Endothelial cell of umbilical vein (primary cell): ENCODE results near the gene C19orf85. TPM values are rescaled to one million over a fixed set of nuclear protein-coding genes. Genes with fewer than 3 reads are reported as not detected.

ENCODE experiments used
- Bru-seq: library from RNA; stranded (reverse); fragments of 400-500 nt; gene quantifications from one replicate; lab custom pipeline; 2021; lab: Mats Ljungman, UMichigan
- BruChase-seq, 2 experiments: library from RNA; stranded (reverse); fragments of 400-500 nt; gene quantifications; one replicate each; lab custom pipeline; 2021; lab: Mats Ljungman, UMichigan
- BruUV-seq: library from RNA; stranded (reverse); fragments of 400-500 nt; replicated peaks from 2 replicates; lab custom pipeline; 2021; lab: Mats Ljungman, UMichigan
- CTCF ChIA-PET: fragments of 300-600, 350-600 bp; sonication (Branson Sonifier 250); formaldehyde crosslinking; loops from one replicate; lab custom pipeline; 2021; ENCODE audit warnings: antibody characterized with exemption, inconsistent platforms; lab: Charles Lee
- POLR2A ChIA-PET: fragments of 300-600, 350-600 bp; sonication (Branson Sonifier 250); formaldehyde crosslinking; loops from one replicate; lab custom pipeline; 2021; ENCODE audit warnings: antibody characterized with exemption, inconsistent platforms; lab: Charles Lee
- DNase-seq: peaks from one replicate; pipeline ENCODE4 v3.0.0-alpha.2; 2011; ENCODE audit warnings: low read depth, low spot score
- FAIRE-seq: peaks from 2 replicates; lab custom pipeline; 2011; peaks lifted over from hg19 to GRCh38; lab: Jason Lieb, UNC
- H2AFZ ChIP-seq: 2 replicates; pipeline ENCODE4 v1.6.0; 2012; ENCODE audit warnings: low read depth, low read length, control low read depth, inconsistent platforms
- H3K27ac ChIP-seq: 2 replicates; pipeline ENCODE4 v1.5.1; 2011; ENCODE audit warnings: low read depth, mild to moderate bottlenecking, control low read depth, low read length, moderate library complexity; ENCODE audit not compliant: insufficient read depth
- H3K27me3 ChIP-seq, 2 experiments: 2 replicates each; pipeline versions ENCODE4 v1.6.0 to v1.6.1; 2011; ENCODE audit warnings: low read length in 2 of 2, mixed read lengths in 1 of 2; ENCODE audit not compliant: control insufficient read depth in 2 of 2, insufficient read depth in 2 of 2
- H3K36me3 ChIP-seq, 2 experiments: 2 replicates in 1 of 2; 3 replicates in 1 of 2; pipeline ENCODE4 v1.5.1; 2011; ENCODE audit warnings: low read length in 2 of 2, mild to moderate bottlenecking in 1 of 2, moderate library complexity in 1 of 2; ENCODE audit not compliant: control insufficient read depth in 2 of 2, insufficient read depth in 2 of 2; ENCODE audit errors: extremely low read depth in 1 of 2
- H3K4me1 ChIP-seq: 3 replicates; pipeline ENCODE4 v1.5.1; 2011; ENCODE audit warnings: mild to moderate bottlenecking, low read length; ENCODE audit not compliant: control insufficient read depth, insufficient read depth; ENCODE audit errors: extremely low read depth
- H3K4me2 ChIP-seq: 2 replicates; pipeline ENCODE4 v1.6.1; 2011; ENCODE audit warnings: low read length, control low read depth, mixed read lengths; ENCODE audit not compliant: insufficient read depth
- H3K4me3 ChIP-seq, 3 experiments: fragments of 200-600 bp in 1 of 3; sonication (generic), shearing (Covaris generic) in 1 of 3; replicated peaks in 1 of 3; 2 replicates each; pipeline ENCODE4 v1.5.1; 2011 to 2016; ENCODE audit warnings: control low read depth in 3 of 3, low read length in 3 of 3, mild to moderate bottlenecking in 2 of 3, inconsistent platforms in 1 of 3, low read depth in 1 of 3, moderate library complexity in 1 of 3; ENCODE audit not compliant: insufficient read depth in 1 of 3
- H3K79me2 ChIP-seq: 2 replicates; pipeline ENCODE4 v1.6.0; 2012; ENCODE audit warnings: low read length, inconsistent platforms; ENCODE audit not compliant: control insufficient read depth, insufficient read depth
- H3K9ac ChIP-seq: replicated peaks from 2 replicates; pipeline ENCODE3; 2011; ENCODE audit warnings: low read length, control low read depth; ENCODE audit not compliant: insufficient read depth; ENCODE audit errors: extremely low read depth
- H3K9me1 ChIP-seq: replicated peaks from 3 replicates; pipeline ENCODE4 v1.6.0; 2011; ENCODE audit warnings: mild to moderate bottlenecking, low read length; ENCODE audit not compliant: control insufficient read depth, insufficient read depth; ENCODE audit errors: extremely low read depth
- H3K9me3 ChIP-seq: replicated peaks from 2 replicates; pipeline ENCODE4 v1.5.1; 2012; ENCODE audit warnings: low read length, inconsistent platforms; ENCODE audit not compliant: control insufficient read depth, insufficient read depth
- H4K20me1 ChIP-seq: replicated peaks from 2 replicates; pipeline ENCODE3; 2011; ENCODE audit warnings: mild to moderate bottlenecking, low read length; ENCODE audit not compliant: control insufficient read depth, insufficient read depth; ENCODE audit errors: extremely low read depth
- CTCF ChIP-seq, 2 donors: IDR thresholded peaks; 1 replicate in 1 of 2; 2 replicates in 1 of 2; pipeline ENCODE4 v1.5.1; 2011; ENCODE audit warnings: low read length in 2 of 2, mild to moderate bottlenecking in 2 of 2, moderate library complexity in 2 of 2, control low read depth in 1 of 2, inconsistent platforms in 1 of 2, low read depth in 1 of 2; ENCODE audit not compliant: insufficient read depth in 1 of 2; ENCODE audit errors: extremely low read depth in 1 of 2
- EZH2 ChIP-seq: IDR thresholded peaks from 2 replicates; pipeline ENCODE4 v1.6.1; 2012; ENCODE audit warnings: borderline replicate concordance, low read depth, mild to moderate bottlenecking, moderate library complexity, low read length, inconsistent platforms; ENCODE audit not compliant: severe bottlenecking
- GATA2 ChIP-seq: IDR thresholded peaks from 2 replicates; pipeline ENCODE4 v1.7.0; 2011; ENCODE audit warnings: low read depth, mild to moderate bottlenecking, moderate library complexity, mixed read lengths, low read length; ENCODE audit not compliant: insufficient read length, insufficient read depth
- JUN ChIP-seq: IDR thresholded peaks from 2 replicates; pipeline ENCODE4 v1.6.1; 2011; ENCODE audit warnings: borderline replicate concordance, low read depth; ENCODE audit not compliant: insufficient read length, insufficient read depth
- MYC ChIP-seq: IDR thresholded peaks from one replicate; pipeline ENCODE4 v1.6.1; 2011; ENCODE audit warnings: mild to moderate bottlenecking, low read depth, low read length
- POLR2A ChIP-seq: IDR thresholded peaks from 2 replicates; pipeline ENCODE4 v1.6.1; 2012; ENCODE audit warnings: low read depth, mild to moderate bottlenecking, control low read depth, low read length
- POLR2AphosphoS5 ChIP-seq: IDR thresholded peaks from 2 replicates; pipeline ENCODE4 v1.6.1; 2012; ENCODE audit warnings: low read depth, mild to moderate bottlenecking, control low read depth, low read length, moderate library complexity; ENCODE audit not compliant: insufficient read depth
- dilution Hi-C: fragments of 300-500 bp; cut with MboI; formaldehyde crosslinking; loops from one replicate; pipeline ENCODE4 v1.15.0; 2019; ENCODE audit warnings: low sequenced_read_pairs; ENCODE audit not compliant: extremely low pct_ligation_motif_present
- intact Hi-C: fragments of 100-400 bp; cut with micrococcal nuclease; formaldehyde crosslinking; loops from one replicate; pipeline ENCODE4 v1.10.0; 2022
- long read RNA-seq: library from polyadenylated mRNA; stranded (forward); transcript quantifications from one replicate; pipeline ENCODE4 v2.0.0, GENCODE V29; 2021
- polyA minus RNA-seq, 3 experiments: library from RNA; depleted of rRNA, polyadenylated mRNA; stranded (reverse); fragments of >200 nt; gene quantifications; 1 replicate in 1 of 3; 2 replicates in 2 of 3; pipeline ENCODE4 v1.2.3, GENCODE V29; 2011
- polyA plus RNA-seq, 4 experiments: library from polyadenylated mRNA; depleted of rRNA in 3 of 4; stranded (reverse) in 3 of 4; unstranded in 1 of 4; fragments of >200 nt; gene quantifications; 2 replicates each; pipeline versions ENCODE4 v1.2.1 to v1.2.3, GENCODE V29; 2011 to 2012; ENCODE audit warnings: missing spikeins in 1 of 4
- total RNA-seq: library from RNA; stranded (reverse); gene quantifications from 2 replicates; pipeline ENCODE4 v1.2.3, GENCODE V29; 2021

Gene C19orf85
- not detected in 2 replicates for total RNA-seq
- polyA plus RNA-seq: not detected in 2 replicates
- polyA plus RNA-seq (2011; cell fraction: cytosol; rRNA removed): not detected in 2 replicates
- not detected in 2 replicates for polyA plus RNA-seq (2011; cell fraction: nucleus; rRNA removed)
- polyA plus RNA-seq (2012): not detected in 2 replicates
- not detected in 2 replicates for polyA minus RNA-seq
- polyA minus RNA-seq (2011; cell fraction: cytosol; rRNA and poly(A)+ RNA removed): not detected
- polyA minus RNA-seq (2011; cell fraction: nucleus; rRNA and poly(A)+ RNA removed): not detected in 2 replicates
- Bru-seq, nascent RNA: not detected
- BruChase-seq, experiment 1, labeled RNA remaining after a 6-hour chase: percentile 18 among the genes with signal in this experiment
- not detected for BruChase-seq, experiment 2, labeled RNA remaining after a 2-hour chase
- long read RNA-seq: 0 reads

DNA sequence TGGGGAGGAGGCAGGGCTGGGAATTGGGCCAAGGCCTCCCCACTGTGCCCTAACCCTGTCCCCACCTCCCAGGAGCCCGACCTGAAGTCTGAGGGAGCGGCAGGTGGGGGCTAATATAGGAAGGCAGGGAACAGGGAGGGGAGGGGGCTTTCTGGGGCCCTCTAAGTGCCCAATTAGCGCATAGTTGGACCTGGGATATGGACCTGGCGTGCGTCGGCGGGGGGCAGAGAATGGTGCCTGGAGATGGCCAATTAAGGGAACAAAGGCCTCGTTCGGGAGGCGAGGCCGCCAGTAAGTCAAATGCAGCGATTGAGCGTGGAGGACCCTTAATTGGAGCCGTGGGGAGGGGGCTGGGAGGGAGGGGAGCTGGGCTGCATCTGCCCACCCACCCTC is at the start of gene C19orf85:
TSS of gene C19orf85 (minus strand) at position 90 of the 393 bp plus-strand sequence. CDS start 197 bp downstream, outside the sequence.
- dilution Hi-C loops (no loop called here), intact Hi-C loops (loop anchor here (5.0 kb wide), 1 partner anchor 143 kb away; the partner anchor contains the start of gene ZNF865)
- peaks cover 13% of the 10 kb centered on the region for H3K4me1 ChIP-seq
- H3K79me2 ChIP-seq: no peaks in the 10 kb centered on the region
- H3K9me3 ChIP-seq: no peaks in the 10 kb centered on the region
- TF ChIP-seq EZH2 (no peak), CTCF (IDR thresholded peaks at IDR 0.05; ENCODE audit: extremely low read depth in 1 of 2, insufficient read depth in 1 of 2, low read depth in 1 of 2, low read length in 2 of 2) (no peak), POLR2A (no peak), GATA2 (no peak), MYC (no peak), JUN (no peak), POLR2AphosphoS5 (no peak)
- no peaks in the 10 kb centered on the region for H3K27me3 ChIP-seq
- H2AFZ ChIP-seq: no peak within 1 kb of the TSS
- no peak within 1 kb of the TSS for H3K9ac ChIP-seq
- BruUV-seq: no TSS peak
- no peaks in the 10 kb centered on the region for H3K36me3 ChIP-seq
- no peak within 1 kb of the TSS for H3K4me2 ChIP-seq
- H3K27ac ChIP-seq: no peak within 1 kb of the TSS
- no peaks in the 10 kb centered on the region for H4K20me1 ChIP-seq
- DNase-seq (no peak), FAIRE-seq (no peak)
- POLR2A ChIA-PET: no interaction called here
- CTCF ChIA-PET: interaction anchor here (5.1 kb wide), 1 partner anchor 38 kb away, joined by 298 read pairs; no protein-coding TSS in a partner anchor
- no peaks in the 10 kb centered on the region for H3K9me1 ChIP-seq
- no peak within 1 kb of the TSS for H3K4me3 ChIP-seq
